H1 (cell line): ENCODE data around the gene ANXA5. TPM values are rescaled to one million over a fixed set of nuclear protein-coding genes. Genes with fewer than 3 reads are reported as not detected.

ENCODE experiments used
- BCL11A ChIP-seq, 2 experiments: IDR thresholded peaks; one replicate each; pipeline ENCODE4 v1.6.1; 2011; ENCODE audit warnings: low read depth in 2 of 2, low read length in 2 of 2, mild to moderate bottlenecking in 2 of 2
- CBX8 ChIP-seq: fragments of 300-800, 300-1000 bp; sonication (generic); IDR thresholded peaks from 2 replicates; pipeline ENCODE4 v1.7.1; 2016; ENCODE audit warnings: low read depth, low read length, borderline replicate concordance
- CEBPB ChIP-seq: IDR thresholded peaks from 2 replicates; pipeline ENCODE4 v1.6.1; 2012; ENCODE audit warnings: low read depth, low read length
- CHD7 ChIP-seq: fragments of 300-600 bp; sonication (generic); IDR thresholded peaks from 2 replicates; pipeline ENCODE4 v1.7.1; 2012; ENCODE audit warnings: low read length, moderate library complexity, mild to moderate bottlenecking, inconsistent platforms; ENCODE audit not compliant: insufficient replicate concordance
- CREB1 ChIP-seq: IDR thresholded peaks from 2 replicates; pipeline ENCODE4 v1.6.1; 2012; ENCODE audit warnings: inconsistent platforms
- GTF2F1 ChIP-seq: IDR thresholded peaks from 2 replicates; pipeline ENCODE4 v1.6.1; 2012; ENCODE audit warnings: low read depth, low read length, improper control_type of control experiment, borderline replicate concordance
- HDAC6 ChIP-seq: IDR thresholded peaks from one replicate; pipeline ENCODE4 v1.7.1; 2012; ENCODE audit warnings: low read depth, mild to moderate bottlenecking, inconsistent platforms, low read length, moderate library complexity
- KDM1A ChIP-seq: fragments of 200-600, 300-600 bp; sonication (generic); IDR thresholded peaks from 2 replicates; pipeline ENCODE4 v1.7.1; 2016; ENCODE audit warnings: mild to moderate bottlenecking, low read length, borderline replicate concordance
- KDM4A ChIP-seq: IDR thresholded peaks from one replicate; pipeline ENCODE4 v1.7.1; 2012; ENCODE audit warnings: low read depth, mild to moderate bottlenecking, moderate library complexity, low read length, inconsistent platforms; ENCODE audit not compliant: severe bottlenecking
- MAX ChIP-seq: IDR thresholded peaks from 2 replicates; pipeline ENCODE4 v1.6.1; 2012; ENCODE audit warnings: inconsistent platforms
- POLR2A ChIP-seq, 2 experiments: IDR thresholded peaks; 1 replicate in 1 of 2; 2 replicates in 1 of 2; pipeline ENCODE4 v1.6.1; 2011; ENCODE audit warnings: low read depth in 2 of 2, low read length in 2 of 2, mild to moderate bottlenecking in 2 of 2; ENCODE audit errors: control extremely low read depth in 1 of 2
- SP2 ChIP-seq: IDR thresholded peaks from 2 replicates; pipeline ENCODE4 v1.6.1; 2012; ENCODE audit warnings: mild to moderate bottlenecking, low read length, inconsistent platforms
- TAF1 ChIP-seq: IDR thresholded peaks from 2 replicates; pipeline ENCODE4 v1.6.1; 2011; ENCODE audit warnings: mild to moderate bottlenecking, low read depth, low read length
- polyA plus RNA-seq, 7 experiments: library from polyadenylated mRNA; depleted of rRNA in 3 of 7; stranded (reverse) in 5 of 7; unstranded in 2 of 7; fragments of >200 nt in 5 of 7; fragments of 200-250 nt in 2 of 7; gene quantifications; 1 replicate in 5 of 7; 2 replicates in 1 of 7; 4 replicates in 1 of 7; pipeline versions ENCODE4 v1.2.1 to v1.2.3, GENCODE V29; 2011 to 2013; ENCODE audit warnings: missing spikeins in 2 of 7, mixed read lengths in 2 of 7
- total RNA-seq: library from RNA; stranded (reverse); fragmentation: NEBNext Ultra II Directional; extraction: Animal tissue kit (Norgen Biotek cat#: 25700); gene quantifications from 2 replicates; pipeline ENCODE4 v1.2.1, GENCODE V29; 2021

Gene ANXA5
- total and polyA plus RNA-seq, 2 of the 8 experiments (the other 6 are each of a cell fraction or from before 2014, with no cell fraction given): 213 to 221 TPM

- TF ChIP-seq CHD7: no peak
- TF ChIP-seq POLR2A (IDR thresholded peaks at IDR 0.05; ENCODE audit: control extremely low read depth in 1 of 2, low read depth in 2 of 2, low read length in 2 of 2): no peak
- no peak for TF ChIP-seq CREB1
- no peak for TF ChIP-seq KDM4A
- TF ChIP-seq MAX: no peak
- no peak for TF ChIP-seq CEBPB
- no peak for TF ChIP-seq GTF2F1
- TF ChIP-seq HDAC6: no peak
- no peak for TF ChIP-seq TAF1
- TF ChIP-seq SP2: no peak
- TF ChIP-seq CBX8: no peak
- TF ChIP-seq KDM1A: no peak
- TF ChIP-seq BCL11A (IDR thresholded peaks at IDR 0.05; ENCODE audit: low read depth in 2 of 2, low read length in 2 of 2): no peak
These were observed 22.1 kb downstream of the ANXA5 start (continued) for GRCh38 chr4:121674696-121675095.
